HEK293 (cell line): ENCODE results near the gene UFD1.

ENCODE experiments used
- GLI4 ChIP-seq: fragments of 450-650 bp; formaldehyde crosslinking; IDR thresholded peaks from 2 replicates; pipeline ENCODE4 v1.5.1; 2016; ENCODE audit warnings: missing biosample characterization, missing genetic modification characterization
- SALL2 ChIP-seq: fragments of 450-650 bp; formaldehyde crosslinking; IDR thresholded peaks from 2 replicates; pipeline ENCODE4 v1.5.0; 2017; ENCODE audit warnings: missing biosample characterization, mild to moderate bottlenecking, missing genetic modification characterization, borderline replicate concordance
- ZNF10 ChIP-seq: fragments of 450-650 bp; formaldehyde crosslinking; IDR thresholded peaks from 2 replicates; pipeline ENCODE4 v1.5.1; 2017; ENCODE audit warnings: missing biosample characterization, missing genetic modification characterization
- ZNF114 ChIP-seq: fragments of 450-650 bp; formaldehyde crosslinking; IDR thresholded peaks from 2 replicates; pipeline ENCODE4 v1.5.0; 2017; ENCODE audit warnings: missing biosample characterization, missing genetic modification characterization
- ZNF248 ChIP-seq: fragments of 450-650 bp; formaldehyde crosslinking; IDR thresholded peaks from 2 replicates; pipeline ENCODE4 v1.5.1; 2017; ENCODE audit warnings: missing biosample characterization, missing genetic modification characterization
- TF ChIP-seq, protein P1 (sequence below): fragments of 450-650 bp; formaldehyde crosslinking; IDR thresholded peaks from 2 replicates; pipeline ENCODE4 v1.5.1; 2017; ENCODE audit warnings: missing biosample characterization, missing genetic modification characterization

DNA sequence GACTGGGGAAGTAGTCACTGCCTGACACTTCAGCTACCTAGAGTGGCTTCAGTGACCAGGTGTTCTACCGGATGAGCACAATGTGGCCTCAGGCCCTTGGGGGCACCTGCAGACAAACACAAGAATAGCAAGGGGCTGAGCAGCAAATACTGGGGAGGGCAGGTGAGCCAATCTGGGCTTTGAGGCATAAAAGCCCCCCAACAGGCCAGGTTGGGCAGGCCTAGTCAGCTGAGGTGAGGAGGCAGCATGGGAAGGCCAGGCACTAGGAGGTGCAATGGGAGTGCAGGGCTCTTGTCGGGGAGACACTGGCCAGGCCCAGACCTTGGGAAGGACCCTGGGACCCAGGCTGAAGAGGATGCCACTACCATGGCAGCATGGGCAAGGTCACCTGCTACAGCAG is 9.0 kb downstream of the UFD1 start:
- TF ChIP-seq ZNF10 (tag by site-specific recombination) (no peak), ZNF248 (tag by site-specific recombination) (no peak), SALL2 (tag by site-specific recombination) (no peak), ZNF114 (tag by site-specific recombination) (no peak), GLI4 (no peak)
- TF ChIP-seq, protein P1, sequence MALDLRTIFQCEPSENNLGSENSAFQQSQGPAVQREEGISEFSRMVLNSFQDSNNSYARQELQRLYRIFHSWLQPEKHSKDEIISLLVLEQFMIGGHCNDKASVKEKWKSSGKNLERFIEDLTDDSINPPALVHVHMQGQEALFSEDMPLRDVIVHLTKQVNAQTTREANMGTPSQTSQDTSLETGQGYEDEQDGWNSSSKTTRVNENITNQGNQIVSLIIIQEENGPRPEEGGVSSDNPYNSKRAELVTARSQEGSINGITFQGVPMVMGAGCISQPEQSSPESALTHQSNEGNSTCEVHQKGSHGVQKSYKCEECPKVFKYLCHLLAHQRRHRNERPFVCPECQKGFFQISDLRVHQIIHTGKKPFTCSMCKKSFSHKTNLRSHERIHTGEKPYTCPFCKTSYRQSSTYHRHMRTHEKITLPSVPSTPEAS = no peak
